Stimulated activated CD4-positive, alpha-beta T cell treated with anti-CD3 and anti-CD28 coated beads, Interleukin-2, amount 100 ng/mL, for 4 hours (primary cell): ENCODE data around the gene COX7B2.

Experiments used
- DNase-seq: peaks from one replicate; pipeline ENCODE4 v3.0.0-alpha.2; 2020; ENCODE audit warnings: low read depth

COX7B2 gene

DNA sequence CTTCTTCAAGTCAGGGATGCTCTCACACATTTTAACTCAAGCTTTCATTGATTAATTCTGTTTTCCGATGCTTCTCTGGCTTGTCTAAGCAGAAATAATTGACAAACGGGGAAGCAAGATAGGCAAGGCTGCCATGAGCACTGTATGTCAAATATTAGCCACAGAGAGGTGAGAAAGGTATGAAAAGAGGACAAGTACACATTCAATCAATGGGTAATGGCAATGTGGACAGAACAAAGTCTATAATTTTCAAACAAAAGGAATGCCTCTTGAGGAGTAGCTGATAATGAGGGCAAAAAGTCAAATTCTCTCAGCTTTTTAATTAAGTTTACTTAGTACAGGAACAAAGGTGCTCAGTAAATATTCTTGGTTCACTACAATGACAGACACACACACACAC is 19.6 kb downstream of the COX7B2 start:
- no peak for DNase-seq

DNA sequence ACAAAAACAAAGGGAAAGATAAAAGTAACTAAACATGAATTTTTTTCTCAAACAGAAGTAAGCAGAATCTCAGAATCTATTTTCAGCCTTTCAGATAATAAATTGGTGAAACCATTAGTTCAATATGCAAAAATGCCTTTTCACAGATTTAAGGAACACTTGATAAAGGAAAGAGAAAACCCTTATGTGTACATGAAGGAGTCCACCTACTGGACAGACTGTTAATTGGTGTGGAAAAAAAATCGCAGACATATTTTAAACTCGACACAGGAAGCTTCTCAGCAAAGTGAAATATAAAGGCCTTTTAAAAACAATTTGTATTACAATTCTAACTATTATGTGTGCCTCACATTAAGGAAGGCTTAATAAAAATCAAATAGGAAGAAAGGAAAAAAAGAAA is 22.3 kb downstream of the COX7B2 start:
- no peak for DNase-seq

DNA sequence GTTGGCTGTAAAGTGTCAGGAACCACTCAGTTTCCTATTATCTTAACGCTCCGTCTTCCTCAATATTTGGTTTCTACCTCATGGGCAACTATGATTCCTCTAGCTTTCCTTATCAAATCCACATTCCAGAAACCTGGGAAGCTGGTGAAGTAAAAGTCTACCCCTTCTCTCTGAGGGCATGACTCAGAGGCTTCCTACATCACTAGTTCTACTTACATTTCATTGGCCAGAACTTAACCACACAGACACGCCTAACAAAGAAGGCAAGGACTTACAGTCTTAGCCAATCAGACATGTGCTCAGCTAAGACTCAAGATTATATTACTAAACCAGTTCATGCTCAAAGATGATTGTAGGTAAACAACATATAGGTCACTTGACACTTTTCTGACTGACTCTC is 30.4 kb downstream of the COX7B2 start:
- no peak for DNase-seq

DNA sequence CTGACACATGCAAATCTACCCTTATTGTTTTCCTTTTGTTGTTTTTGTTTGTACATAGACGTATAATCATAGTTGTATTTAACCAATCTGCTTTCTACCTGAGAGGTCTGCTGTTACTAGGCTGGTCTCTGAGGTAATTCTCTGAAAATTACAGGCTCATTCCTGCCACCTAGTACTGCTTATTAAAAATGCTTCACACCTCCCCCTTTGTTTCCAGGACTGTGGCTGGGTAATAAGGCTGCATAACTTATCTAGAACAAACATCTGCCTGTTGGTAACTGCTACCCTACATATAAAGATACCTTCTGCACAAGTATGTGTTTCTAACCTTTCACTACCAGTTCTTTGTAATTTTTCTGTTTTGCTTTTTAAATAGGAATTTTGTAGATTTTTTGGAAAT is 34.2 kb downstream of the COX7B2 start:
- no peak for DNase-seq

- DNase-seq = no peak
Measured at GRCh38 chr4:46870411-46870810, 38.6 kb downstream of the COX7B2 start.

DNA sequence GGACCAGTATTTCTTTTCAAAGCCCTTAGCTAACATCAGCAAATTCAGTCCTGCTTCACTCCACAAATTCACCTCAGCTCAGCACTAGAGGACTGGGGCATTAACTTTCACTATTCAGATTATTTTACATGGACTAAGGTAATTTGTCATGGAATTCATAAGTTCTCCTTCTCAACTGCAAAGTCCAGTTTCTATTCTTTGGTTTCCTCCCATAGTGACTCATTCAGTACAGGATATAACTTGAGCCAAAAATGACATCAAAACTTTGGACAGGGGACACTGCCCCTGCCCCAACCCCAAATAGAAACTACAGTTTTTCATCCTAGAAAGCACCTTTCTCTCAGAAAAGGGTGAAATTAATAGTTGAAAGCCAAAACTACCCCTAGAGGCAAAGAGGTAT is 52.7 kb downstream of the COX7B2 start:
- no peak for DNase-seq

GRCh38 chr4:46852800-46853199 is 56.2 kb downstream of the COX7B2 start:
- DNase-seq = no peak

DNA sequence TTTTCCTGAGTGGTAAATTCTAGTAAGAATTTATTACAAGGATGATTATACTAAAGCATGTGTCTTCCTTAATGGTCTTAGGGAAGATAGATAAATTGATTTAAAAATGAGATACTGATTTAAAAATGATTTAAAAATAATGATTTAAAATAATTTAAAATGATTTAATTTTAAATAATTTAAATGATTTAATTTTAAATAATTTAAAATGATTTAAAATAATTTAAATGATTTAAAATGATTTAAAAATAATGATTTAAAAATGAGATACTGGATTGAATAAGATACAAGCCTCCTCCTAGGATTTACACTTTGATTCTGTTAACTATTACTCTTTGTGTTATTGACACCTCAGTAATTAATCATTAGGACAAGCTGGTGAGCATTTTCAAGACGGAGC is 59.0 kb downstream of the COX7B2 start:
- DNase-seq = no peak

DNA sequence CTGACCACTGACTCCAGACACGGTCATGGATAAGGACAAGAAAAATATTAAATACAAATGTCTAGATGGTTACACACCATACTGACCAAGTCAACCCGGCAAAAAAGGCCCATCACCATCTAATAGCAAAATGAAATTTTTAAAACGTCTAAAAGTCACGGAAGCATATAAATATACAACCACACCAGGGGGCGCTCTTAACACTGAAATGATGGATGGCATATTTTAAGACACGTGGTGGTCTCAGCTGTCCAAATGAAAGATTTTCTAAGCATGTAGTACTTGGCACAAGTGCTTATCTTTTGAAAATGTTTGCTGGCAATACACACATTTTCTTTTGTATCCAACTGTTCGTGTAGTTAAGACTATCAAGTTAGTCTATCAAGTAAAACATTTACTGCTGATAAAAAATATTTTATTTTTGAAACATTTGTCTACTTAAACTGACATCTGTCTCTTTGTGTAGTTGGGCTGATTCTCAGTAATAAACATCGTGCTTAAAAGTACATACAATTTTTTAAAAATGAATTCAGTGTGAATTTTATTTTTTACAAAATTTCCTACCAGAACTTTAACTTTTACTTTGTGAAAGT is 64.6 kb downstream of the COX7B2 start:
- peak; percentile 18 for DNase-seq

DNA sequence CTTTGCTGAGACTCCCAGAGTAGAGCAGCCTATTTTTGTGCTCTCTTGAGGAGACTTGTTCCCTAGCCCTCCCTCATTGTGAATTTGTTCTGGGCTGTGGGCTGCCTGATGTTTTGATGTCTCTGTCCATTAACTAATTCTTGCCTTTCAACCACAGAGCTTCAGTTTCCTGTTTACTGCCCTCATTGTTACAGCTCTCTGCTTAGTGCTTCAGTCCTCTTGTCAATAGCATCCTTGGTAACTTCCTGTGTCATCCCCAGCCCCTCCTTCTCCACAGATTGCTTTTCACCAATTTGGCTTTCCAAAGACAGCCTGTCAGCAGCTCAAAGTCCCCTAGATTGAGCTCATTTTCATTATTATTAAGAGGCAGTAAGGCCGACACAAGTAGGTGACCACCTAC is 69.9 kb downstream of the COX7B2 start:
- DNase-seq = no peak

DNA sequence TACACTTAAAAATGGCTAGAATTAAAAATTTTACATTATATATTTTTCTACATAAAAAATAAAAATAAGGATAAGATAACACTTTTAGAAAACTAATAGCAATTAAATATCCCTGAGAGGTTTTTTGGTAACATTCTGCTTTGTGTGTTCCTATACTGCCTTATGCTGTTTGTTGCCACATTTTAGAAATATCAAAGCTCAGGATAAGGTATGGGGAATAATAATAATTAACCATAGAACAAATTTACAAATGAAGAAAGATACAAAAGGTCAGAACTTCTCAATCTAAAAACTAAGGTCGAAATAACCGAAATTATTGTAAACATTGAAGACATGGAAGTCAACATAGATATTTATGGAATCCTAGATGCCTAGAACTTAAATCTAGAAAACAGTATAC is 71.4 kb downstream of the COX7B2 start:
- DNase-seq = no peak

DNA sequence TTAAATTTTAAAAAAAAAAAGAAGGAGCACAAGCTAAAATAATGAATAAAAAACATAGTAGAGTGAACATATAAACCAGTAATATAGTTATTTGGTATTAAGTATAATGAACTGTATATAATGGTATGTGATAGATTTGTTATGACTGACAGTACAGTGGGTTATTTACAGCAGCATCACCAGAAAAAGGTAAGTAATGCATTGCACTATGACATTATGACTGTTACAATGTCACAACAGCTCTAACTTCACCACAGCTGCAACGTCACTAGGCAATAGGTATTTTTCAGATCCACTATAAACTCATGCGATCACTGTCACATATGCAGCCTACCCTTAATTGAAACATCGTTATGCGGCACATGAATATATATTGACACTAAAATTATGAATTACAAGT is 72.5 kb downstream of the COX7B2 start:
- DNase-seq = no peak

GRCh38 chr4:46830971-46831454 is 78.0 kb downstream of the COX7B2 start:
- DNase-seq = no peak

GRCh38 chr4:46820154-46820553 is 88.9 kb downstream of the COX7B2 start:
- no peak for DNase-seq

- DNase-seq = no peak
Measured at GRCh38 chr4:46819095-46819494, 90.0 kb downstream of the COX7B2 start.

- DNase-seq = no peak
Measured at GRCh38 chr4:46818604-46819003, 90.4 kb downstream of the COX7B2 start.

- no peak for DNase-seq
Measured at GRCh38 chr4:46817806-46818205, 91.2 kb downstream of the COX7B2 start.

DNA sequence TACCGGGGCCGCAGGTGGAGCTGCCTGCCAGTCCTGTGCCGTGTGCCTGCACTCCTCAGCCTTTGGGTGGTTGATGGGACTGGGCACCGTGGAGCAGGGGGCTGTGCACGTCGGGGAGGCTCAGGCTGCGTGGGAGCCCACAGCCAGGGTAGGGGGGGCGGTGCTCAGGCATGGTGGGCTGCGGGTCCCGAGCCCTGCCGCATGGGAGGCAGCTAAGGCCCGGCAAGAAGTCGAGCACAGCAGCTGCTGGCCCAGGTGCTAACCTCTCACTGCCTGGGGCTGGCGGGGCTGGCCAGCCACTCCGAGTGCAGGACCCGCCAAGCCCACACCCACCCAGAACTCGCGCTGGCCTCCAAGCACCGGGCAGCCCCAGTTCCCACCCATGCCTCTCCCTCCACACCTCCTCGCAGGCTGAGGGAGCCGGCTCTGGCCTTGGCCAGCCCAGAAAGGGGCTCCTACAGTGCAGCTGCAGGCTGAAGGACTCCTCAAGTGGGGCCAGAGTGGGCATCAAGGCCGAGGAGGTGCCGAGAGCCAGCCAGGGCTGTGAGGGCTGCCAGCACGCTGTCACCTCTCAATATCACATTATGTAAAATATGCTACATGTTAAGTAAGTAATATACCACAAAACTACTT is 104.1 kb downstream of the COX7B2 start:
- DNase-seq = no peak

GRCh38 chr4:46793036-46793435 is 116.0 kb downstream of the COX7B2 start:
- no peak for DNase-seq

DNA sequence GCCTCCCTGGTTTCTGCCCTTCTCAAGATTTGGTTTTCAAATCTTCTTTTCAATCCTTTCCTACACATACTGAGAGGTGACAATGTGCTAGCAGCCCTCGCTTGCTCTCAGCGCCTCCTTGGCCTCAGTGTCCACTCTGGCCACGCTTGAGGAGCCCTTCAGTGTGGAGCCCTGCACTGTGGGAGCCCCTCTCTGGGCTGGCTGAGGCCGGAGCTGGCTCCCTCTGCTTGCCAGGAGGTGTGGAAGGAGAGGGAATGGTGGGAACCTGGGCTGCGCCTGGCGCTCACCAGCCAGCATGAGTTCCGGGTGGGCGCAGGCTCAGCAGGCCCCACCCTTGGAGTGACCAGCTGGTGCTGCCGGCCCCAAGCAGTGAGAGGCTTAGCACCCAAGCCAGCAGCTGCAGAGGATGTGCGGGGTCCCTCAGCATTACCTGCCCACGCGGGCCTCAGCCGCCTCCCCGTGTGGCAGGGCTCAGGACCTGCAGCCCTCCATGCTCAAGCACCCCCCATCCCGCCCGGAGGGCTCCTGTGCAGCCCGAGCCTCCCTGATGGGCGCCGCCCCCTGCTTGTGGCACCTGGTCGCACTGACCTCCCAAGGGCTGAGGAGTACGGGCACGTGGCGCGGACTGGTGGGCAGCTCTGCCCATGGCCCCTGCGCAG is 127.5 kb downstream of the COX7B2 start:
- DNase-seq = no peak

GRCh38 chr4:46765465-46765864 is 143.6 kb downstream of the COX7B2 start:
- no peak for DNase-seq

GRCh38 chr4:46730075-46730474 is 179.0 kb downstream of the COX7B2 start:
- no peak for DNase-seq

GRCh38 chr4:46720055-46720454 is 189.0 kb downstream of the COX7B2 start:
- DNase-seq = no peak

GRCh38 chr4:46717950-46718349 is 191.1 kb downstream of the COX7B2 start:
- DNase-seq = no peak
